Neural cell (in vitro differentiated cells): ENCODE data around the gene CDH4. TPM values are rescaled to one million over a fixed set of nuclear protein-coding genes. Genes with fewer than 3 reads are reported as not detected.

ENCODE experiments used
- H2AFZ ChIP-seq: fragments of 200-600, 300-800 bp; sonication (generic), shearing (Covaris generic); 2 replicates; pipeline ENCODE4 v1.6.0; 2014; ENCODE audit warnings: low read depth, mild to moderate bottlenecking, antibody characterized with exemption, low read length, moderate library complexity
- H3F3A ChIP-seq: fragments of 200-600 bp; shearing (Covaris generic); 2 replicates; pipeline ENCODE4 v1.6.1; 2016; ENCODE audit warnings: mild to moderate bottlenecking, moderate library complexity, mixed read lengths, antibody characterized with exemption, low read length; ENCODE audit not compliant: insufficient read depth, poor library complexity, severe bottlenecking
- H3K27ac ChIP-seq: fragments of 200-600, 300-800 bp; sonication (generic), shearing (Covaris generic); 2 replicates; pipeline ENCODE4 v1.5.1; 2014; ENCODE audit warnings: mild to moderate bottlenecking, low read length, moderate library complexity
- H3K27me3 ChIP-seq: fragments of 300-800, 200-600 bp; sonication (generic), shearing (Covaris generic); 2 replicates; pipeline ENCODE4 v1.6.0; 2014; ENCODE audit warnings: mild to moderate bottlenecking, low read depth, low read length, moderate library complexity; ENCODE audit not compliant: insufficient read depth
- H3K36me3 ChIP-seq: fragments of 300-800, 200-600 bp; sonication (generic), shearing (Covaris generic); 2 replicates; pipeline ENCODE4 v1.5.1; 2014; ENCODE audit warnings: mild to moderate bottlenecking, antibody characterized with exemption, low read length, moderate library complexity; ENCODE audit not compliant: insufficient read depth
- H3K4me2 ChIP-seq: fragments of 300-800, 200-600 bp; sonication (generic), shearing (Covaris generic); 2 replicates; pipeline ENCODE4 v1.6.0; 2014; ENCODE audit warnings: mild to moderate bottlenecking, low read length
- H3K4me3 ChIP-seq: fragments of 300-800, 200-600 bp; sonication (generic), shearing (Covaris generic); 2 replicates; pipeline ENCODE4 v1.5.1; 2014; ENCODE audit warnings: mild to moderate bottlenecking, low read length, moderate library complexity
- H3K79me2 ChIP-seq: fragments of 200-600 bp; shearing (Covaris generic); replicated peaks from 2 replicates; pipeline ENCODE4 v1.6.0; 2014; ENCODE audit warnings: mild to moderate bottlenecking, low read length, moderate library complexity; ENCODE audit not compliant: insufficient read depth
- H3K9ac ChIP-seq: fragments of 300-800, 200-600 bp; sonication (generic), shearing (Covaris generic); 2 replicates; pipeline ENCODE4 v1.6.1; 2016; ENCODE audit warnings: mild to moderate bottlenecking, low read length, mixed read lengths
- H3K9me2 ChIP-seq: fragments of 200-600 bp; shearing (Covaris generic); 2 replicates; pipeline ENCODE4 v1.6.1; 2016; ENCODE audit warnings: mild to moderate bottlenecking, low read length, mixed read lengths; ENCODE audit not compliant: insufficient read depth
- H3K9me3 ChIP-seq: fragments of 200-600, 300-800 bp; sonication (generic), shearing (Covaris generic); 2 replicates; pipeline ENCODE4 v1.6.1; 2016; ENCODE audit warnings: mild to moderate bottlenecking, mixed run types, low read length, moderate library complexity, mixed read lengths
- H4K20me1 ChIP-seq: fragments of 200-600 bp; shearing (Covaris generic); 2 replicates; pipeline ENCODE4 v1.6.1; 2016; ENCODE audit warnings: mild to moderate bottlenecking, mixed run types; ENCODE audit not compliant: insufficient read depth
- EP300 ChIP-seq: fragments of 450-650 bp; conservative IDR thresholded peaks from 2 replicates; pipeline ENCODE4 v1.6.1; 2014; ENCODE audit warnings: antibody characterized with exemption, mild to moderate bottlenecking, moderate library complexity; ENCODE audit not compliant: poor library complexity, severe bottlenecking
- EZH2 ChIP-seq: fragments of 200-600, 300-800 bp; shearing (Covaris generic), sonication (generic); IDR thresholded peaks from 2 replicates; pipeline ENCODE4 v1.6.1; 2014; ENCODE audit warnings: antibody characterized with exemption, low read length, borderline replicate concordance, mild to moderate bottlenecking; ENCODE audit not compliant: insufficient read depth, poor library complexity, severe bottlenecking
- MXI1 ChIP-seq: fragments of 450-650 bp; conservative IDR thresholded peaks from 2 replicates; pipeline ENCODE4 v1.6.1; 2014; ENCODE audit warnings: antibody characterized with exemption, mild to moderate bottlenecking; ENCODE audit not compliant: poor library complexity, severe bottlenecking
- POLR2AphosphoS5 ChIP-seq: IDR thresholded peaks from 2 replicates; pipeline ENCODE4 v1.6.1; 2012
- RAD21 ChIP-seq: fragments of 450-650 bp; conservative IDR thresholded peaks from 2 replicates; pipeline ENCODE4 v1.6.1; 2014; ENCODE audit warnings: antibody characterized with exemption, mild to moderate bottlenecking, moderate library complexity
- SMC3 ChIP-seq: fragments of 450-650 bp; conservative IDR thresholded peaks from 2 replicates; pipeline ENCODE4 v1.6.1; 2014; ENCODE audit warnings: antibody characterized with exemption, mild to moderate bottlenecking, moderate library complexity; ENCODE audit not compliant: poor library complexity
- TAF1 ChIP-seq: IDR thresholded peaks from 2 replicates; pipeline ENCODE4 v1.6.1; 2012; ENCODE audit warnings: low read depth
- polyA plus RNA-seq: library from polyadenylated mRNA; depleted of rRNA; stranded (reverse); fragments of >200 nt; gene quantifications from 2 replicates; pipeline ENCODE4 v1.2.3, GENCODE V29; 2014
- TF ChIP-seq, protein P1 (sequence below): fragments of 450-650 bp; IDR thresholded peaks from 2 replicates; pipeline ENCODE4 v1.5.1; 2014; ENCODE audit warnings: antibody characterized with exemption, mild to moderate bottlenecking, moderate library complexity; ENCODE audit not compliant: poor library complexity, severe bottlenecking
- TF ChIP-seq, protein P2 (sequence below): IDR thresholded peaks from 2 replicates; pipeline ENCODE4 v1.6.1; 2012; ENCODE audit warnings: borderline replicate concordance

The CDH4 gene
- polyA plus RNA-seq, 1 donor from 2014 or later: 24.6 TPM

DNA sequence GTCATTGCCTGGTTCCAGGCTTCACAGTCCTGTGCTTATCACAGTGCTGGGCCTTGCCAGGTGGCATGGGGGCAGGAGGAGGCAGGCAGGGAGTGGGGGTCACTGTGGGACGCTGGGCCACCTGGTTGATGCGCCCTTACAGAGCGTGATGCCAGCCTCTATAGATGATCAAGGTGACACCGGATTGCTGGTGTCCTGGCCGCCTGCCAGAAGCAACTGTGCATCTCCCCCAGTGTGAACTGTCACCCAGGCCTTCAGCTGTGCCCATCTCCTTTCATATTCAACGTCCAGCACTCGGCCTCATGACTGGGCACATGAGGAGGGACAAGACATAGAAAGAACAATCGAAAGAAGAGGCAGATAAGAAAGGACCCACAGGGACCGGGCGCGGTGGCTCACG, 494.7 kb downstream of the CDH4 start:
- Histone ChIP-seq H3K4me3 (no peak overlapping the region), H2AFZ (no peak overlapping the region), H3K9me3 (no peaks in the 10 kb centered on the region), H3K27ac (no peak overlapping the region), H4K20me1 (no peaks in the 10 kb centered on the region), H3K36me3 (peaks cover 9% of the 10 kb centered on the region), H3K4me2 (no peak overlapping the region), H3F3A (no peaks in the 10 kb centered on the region), H3K79me2 (no peaks in the 10 kb centered on the region), H3K9me2 (no peaks in the 10 kb centered on the region), H3K9ac (no peak overlapping the region), H3K27me3 (no peaks in the 10 kb centered on the region)
- TF ChIP-seq MXI1: no peak
- no peak for TF ChIP-seq SMC3
- TF ChIP-seq, protein P1, sequence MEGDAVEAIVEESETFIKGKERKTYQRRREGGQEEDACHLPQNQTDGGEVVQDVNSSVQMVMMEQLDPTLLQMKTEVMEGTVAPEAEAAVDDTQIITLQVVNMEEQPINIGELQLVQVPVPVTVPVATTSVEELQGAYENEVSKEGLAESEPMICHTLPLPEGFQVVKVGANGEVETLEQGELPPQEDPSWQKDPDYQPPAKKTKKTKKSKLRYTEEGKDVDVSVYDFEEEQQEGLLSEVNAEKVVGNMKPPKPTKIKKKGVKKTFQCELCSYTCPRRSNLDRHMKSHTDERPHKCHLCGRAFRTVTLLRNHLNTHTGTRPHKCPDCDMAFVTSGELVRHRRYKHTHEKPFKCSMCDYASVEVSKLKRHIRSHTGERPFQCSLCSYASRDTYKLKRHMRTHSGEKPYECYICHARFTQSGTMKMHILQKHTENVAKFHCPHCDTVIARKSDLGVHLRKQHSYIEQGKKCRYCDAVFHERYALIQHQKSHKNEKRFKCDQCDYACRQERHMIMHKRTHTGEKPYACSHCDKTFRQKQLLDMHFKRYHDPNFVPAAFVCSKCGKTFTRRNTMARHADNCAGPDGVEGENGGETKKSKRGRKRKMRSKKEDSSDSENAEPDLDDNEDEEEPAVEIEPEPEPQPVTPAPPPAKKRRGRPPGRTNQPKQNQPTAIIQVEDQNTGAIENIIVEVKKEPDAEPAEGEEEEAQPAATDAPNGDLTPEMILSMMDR: no peak
- TF ChIP-seq POLR2AphosphoS5: no peak
- no peak for TF ChIP-seq EP300
- TF ChIP-seq TAF1: no peak
- no peak for TF ChIP-seq RAD21
- TF ChIP-seq, protein P2, sequence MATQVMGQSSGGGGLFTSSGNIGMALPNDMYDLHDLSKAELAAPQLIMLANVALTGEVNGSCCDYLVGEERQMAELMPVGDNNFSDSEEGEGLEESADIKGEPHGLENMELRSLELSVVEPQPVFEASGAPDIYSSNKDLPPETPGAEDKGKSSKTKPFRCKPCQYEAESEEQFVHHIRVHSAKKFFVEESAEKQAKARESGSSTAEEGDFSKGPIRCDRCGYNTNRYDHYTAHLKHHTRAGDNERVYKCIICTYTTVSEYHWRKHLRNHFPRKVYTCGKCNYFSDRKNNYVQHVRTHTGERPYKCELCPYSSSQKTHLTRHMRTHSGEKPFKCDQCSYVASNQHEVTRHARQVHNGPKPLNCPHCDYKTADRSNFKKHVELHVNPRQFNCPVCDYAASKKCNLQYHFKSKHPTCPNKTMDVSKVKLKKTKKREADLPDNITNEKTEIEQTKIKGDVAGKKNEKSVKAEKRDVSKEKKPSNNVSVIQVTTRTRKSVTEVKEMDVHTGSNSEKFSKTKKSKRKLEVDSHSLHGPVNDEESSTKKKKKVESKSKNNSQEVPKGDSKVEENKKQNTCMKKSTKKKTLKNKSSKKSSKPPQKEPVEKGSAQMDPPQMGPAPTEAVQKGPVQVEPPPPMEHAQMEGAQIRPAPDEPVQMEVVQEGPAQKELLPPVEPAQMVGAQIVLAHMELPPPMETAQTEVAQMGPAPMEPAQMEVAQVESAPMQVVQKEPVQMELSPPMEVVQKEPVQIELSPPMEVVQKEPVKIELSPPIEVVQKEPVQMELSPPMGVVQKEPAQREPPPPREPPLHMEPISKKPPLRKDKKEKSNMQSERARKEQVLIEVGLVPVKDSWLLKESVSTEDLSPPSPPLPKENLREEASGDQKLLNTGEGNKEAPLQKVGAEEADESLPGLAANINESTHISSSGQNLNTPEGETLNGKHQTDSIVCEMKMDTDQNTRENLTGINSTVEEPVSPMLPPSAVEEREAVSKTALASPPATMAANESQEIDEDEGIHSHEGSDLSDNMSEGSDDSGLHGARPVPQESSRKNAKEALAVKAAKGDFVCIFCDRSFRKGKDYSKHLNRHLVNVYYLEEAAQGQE: no peak
- TF ChIP-seq EZH2: no peak

DNA sequence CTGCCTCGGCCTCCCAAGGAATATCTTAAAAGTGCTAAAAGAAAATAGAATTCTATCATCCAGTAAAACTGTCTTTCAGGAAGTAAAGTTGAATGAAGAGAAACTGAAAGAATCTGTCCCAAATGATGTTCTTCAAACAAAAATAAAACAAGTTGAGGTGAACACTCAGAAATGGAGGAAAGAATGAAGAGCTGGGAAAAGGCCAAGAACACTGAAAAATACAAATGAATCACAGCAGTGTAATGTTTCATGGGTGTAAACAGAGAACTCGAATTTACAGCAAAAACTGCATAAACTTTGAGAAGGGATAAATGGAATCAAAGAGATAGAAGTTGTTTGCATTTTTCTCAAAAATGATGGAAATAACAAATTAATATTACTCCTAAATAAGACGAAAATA, 496.3 kb downstream of the CDH4 start:
- peaks cover 9% of the 10 kb centered on the region for H3K36me3 ChIP-seq
- H3K4me3 ChIP-seq: no peak overlapping the region
- H2AFZ ChIP-seq: no peak overlapping the region
- H3K9me2 ChIP-seq: no peaks in the 10 kb centered on the region
- TF ChIP-seq, protein P2: no peak
- no peak for TF ChIP-seq TAF1
- no peak for TF ChIP-seq POLR2AphosphoS5
- TF ChIP-seq MXI1: no peak
- TF ChIP-seq EZH2: no peak
- no peak for TF ChIP-seq EP300
- TF ChIP-seq SMC3: no peak
- TF ChIP-seq, protein P1: no peak
- TF ChIP-seq RAD21: no peak
- no peaks in the 10 kb centered on the region for H4K20me1 ChIP-seq
- H3K9me3 ChIP-seq: no peaks in the 10 kb centered on the region
- H3K4me2 ChIP-seq: no peak overlapping the region
- H3K79me2 ChIP-seq: no peaks in the 10 kb centered on the region
- H3K27ac ChIP-seq: no peak overlapping the region
- no peaks in the 10 kb centered on the region for H3K27me3 ChIP-seq
- H3K9ac ChIP-seq: no peak overlapping the region
- H3F3A ChIP-seq: no peaks in the 10 kb centered on the region
